HepG2 (cell line): ENCODE data around the gene ATG4B. TPM values are rescaled to one million over a fixed set of nuclear protein-coding genes. Genes with fewer than 3 reads are reported as not detected.

ENCODE experiments used
- ARID2 ChIP-seq: sonication (generic); formaldehyde crosslinking; IDR thresholded peaks from 2 replicates; pipeline ENCODE4 v1.8.1; 2022; ENCODE audit warnings: mild to moderate bottlenecking, missing genetic modification reagents, borderline replicate concordance
- GFI1 ChIP-seq: sonication (generic); formaldehyde crosslinking; IDR thresholded peaks from 2 replicates; pipeline ENCODE4 v1.5.0; 2020; ENCODE audit warnings: missing genetic modification reagents, mild to moderate bottlenecking, borderline replicate concordance
- HNF4G ChIP-seq, 2 experiments: sonication (generic) in 1 of 2; formaldehyde crosslinking in 1 of 2; IDR thresholded peaks; 2 replicates each; pipeline versions ENCODE4 v1.4.0 to v1.6.1; 2011 to 2020; ENCODE audit warnings: borderline replicate concordance in 2 of 2, low read depth in 2 of 2, mild to moderate bottlenecking in 2 of 2, low read length in 1 of 2, missing genetic modification reagents in 1 of 2, moderate library complexity in 1 of 2
- KLF12 ChIP-seq: sonication (generic); formaldehyde crosslinking; IDR thresholded peaks from 2 replicates; pipeline ENCODE4 v1.4.0; 2020; ENCODE audit warnings: missing genetic modification reagents, borderline replicate concordance
- MXD1 ChIP-seq: sonication (generic); formaldehyde crosslinking; IDR thresholded peaks from 2 replicates; pipeline ENCODE4 v1.4.0; 2020; ENCODE audit warnings: mild to moderate bottlenecking, missing genetic modification reagents
- NFKB2 ChIP-seq: sonication (generic); formaldehyde crosslinking; IDR thresholded peaks from 2 replicates; pipeline ENCODE4 v1.4.0; 2020; ENCODE audit warnings: missing genetic modification reagents, borderline replicate concordance
- POLR2AphosphoS5 ChIP-seq: IDR thresholded peaks from 2 replicates; pipeline ENCODE4 v1.6.1; 2012; ENCODE audit warnings: low read depth, low read length
- RFXANK ChIP-seq: IDR thresholded peaks from 2 replicates; pipeline ENCODE4 v1.6.1; 2016
- SIX4 ChIP-seq: sonication (generic); formaldehyde crosslinking; IDR thresholded peaks from 2 replicates; pipeline ENCODE4 v1.4.0; 2020; ENCODE audit warnings: missing genetic modification reagents
- SMC3 ChIP-seq: IDR thresholded peaks from 2 replicates; pipeline ENCODE4 v1.6.1; 2011; ENCODE audit warnings: low read length, improper control_type of control experiment
- ZNF441 ChIP-seq: sonication (generic); formaldehyde crosslinking; IDR thresholded peaks from 2 replicates; pipeline ENCODE4 v1.7.0; 2021; ENCODE audit warnings: missing genetic modification reagents, borderline replicate concordance
- ZNF496 ChIP-seq: sonication (generic); formaldehyde crosslinking; IDR thresholded peaks from 2 replicates; pipeline ENCODE4 v1.8.1; 2023; ENCODE audit warnings: mild to moderate bottlenecking, moderate library complexity, missing genetic modification reagents; ENCODE audit not compliant: insufficient replicate concordance
- ZNF7 ChIP-seq: IDR thresholded peaks from 2 replicates; pipeline ENCODE4 v1.6.1; 2016; ENCODE audit warnings: missing biosample characterization, missing genetic modification reagents
- ZSCAN25 ChIP-seq: sonication (generic); formaldehyde crosslinking; IDR thresholded peaks from 2 replicates; pipeline ENCODE4 v1.8.0; 2022; ENCODE audit warnings: mild to moderate bottlenecking, missing genetic modification reagents
- ZSCAN5A ChIP-seq: sonication (generic); formaldehyde crosslinking; IDR thresholded peaks from 2 replicates; pipeline ENCODE4 v1.8.0; 2022; ENCODE audit warnings: mild to moderate bottlenecking, missing genetic modification reagents, borderline replicate concordance
- polyA plus RNA-seq, 8 experiments: library from polyadenylated mRNA; depleted of rRNA in 3 of 8; stranded (reverse) in 7 of 8; unstranded in 1 of 8; fragments of >200 nt; fragmentation: Illumina TruSeq in 4 of 8; extraction: Trizol in 4 of 8; gene quantifications; 2 replicates each; pipeline versions ENCODE4 v1.2.1 to v1.2.3, GENCODE V29; 2011 to 2016; ENCODE audit warnings: low read depth in 4 of 8, missing spikeins in 1 of 8, mixed read lengths in 1 of 8; ENCODE audit not compliant: insufficient read depth in 1 of 8
- total RNA-seq, 5 experiments: library from RNA; depleted of rRNA; stranded (reverse); fragments of >200 nt; fragmentation: Illumina TruSeq; extraction: Trizol; gene quantifications; 2 replicates each; pipeline ENCODE4 v1.2.3, GENCODE V29; 2016; ENCODE audit warnings: low read depth in 1 of 5
- TF ChIP-seq, protein P1 (sequence below): sonication (generic); formaldehyde crosslinking; IDR thresholded peaks from 2 replicates; pipeline ENCODE4 v1.4.0; 2020; ENCODE audit warnings: missing genetic modification reagents
- TF ChIP-seq, protein P2 (sequence below): sonication (generic); formaldehyde crosslinking; IDR thresholded peaks from 2 replicates; pipeline ENCODE4 v1.4.0; 2020; ENCODE audit warnings: mild to moderate bottlenecking, low read depth, missing genetic modification reagents
- TF ChIP-seq, protein P3 (sequence below): sonication (generic); formaldehyde crosslinking; IDR thresholded peaks from 2 replicates; pipeline ENCODE4 v1.5.1; 2020; ENCODE audit warnings: missing genetic modification reagents, mild to moderate bottlenecking, borderline replicate concordance

The ATG4B gene
- total and polyA plus RNA-seq, 2 of the 13 experiments (the other 11 are each of a cell fraction or from before 2014, with no cell fraction given): 95.5 to 239 TPM

DNA sequence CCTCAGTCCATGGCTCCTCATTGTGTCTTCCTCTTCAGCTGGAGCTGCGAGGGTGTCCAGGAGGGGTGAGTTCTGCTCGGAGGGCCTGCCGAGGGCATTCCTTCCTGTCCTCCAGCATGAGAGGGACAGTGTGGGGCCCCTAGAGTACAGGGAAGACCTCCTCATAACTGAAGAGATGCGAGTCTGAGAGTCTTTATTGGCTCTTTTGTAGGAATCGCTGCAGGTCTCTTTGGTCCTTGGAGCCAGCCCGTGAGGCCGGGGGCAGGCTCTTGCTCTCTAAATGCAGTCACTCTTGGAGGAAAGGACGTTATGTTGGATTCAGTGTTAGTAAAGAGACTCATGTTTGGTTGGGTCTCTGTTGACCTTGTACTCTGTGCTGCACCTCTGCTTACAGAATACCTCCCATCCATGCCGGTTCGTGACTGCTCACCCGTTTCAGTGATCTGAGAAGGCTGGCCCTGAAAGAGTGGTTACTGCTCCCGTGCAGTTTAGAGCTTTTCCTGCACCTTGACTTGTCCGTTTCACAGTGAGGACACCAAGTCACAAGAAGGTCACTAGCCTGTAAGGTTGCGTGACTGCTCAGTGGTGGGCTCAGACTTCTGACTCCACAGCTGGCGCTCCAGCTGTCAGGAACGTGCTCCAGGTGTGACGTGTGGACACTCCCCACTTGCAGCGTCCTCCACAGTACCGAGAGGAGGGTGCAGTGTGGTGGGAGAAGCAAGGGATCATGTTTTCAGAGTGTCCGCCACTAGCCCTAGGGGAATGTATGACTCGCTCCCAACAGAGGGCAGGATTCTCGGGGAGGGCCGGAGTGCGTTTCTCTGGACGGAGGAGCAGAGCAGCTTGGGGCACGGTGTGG lies 7.8 kb downstream of the ATG4B start (continued):
- TF ChIP-seq, protein P1, sequence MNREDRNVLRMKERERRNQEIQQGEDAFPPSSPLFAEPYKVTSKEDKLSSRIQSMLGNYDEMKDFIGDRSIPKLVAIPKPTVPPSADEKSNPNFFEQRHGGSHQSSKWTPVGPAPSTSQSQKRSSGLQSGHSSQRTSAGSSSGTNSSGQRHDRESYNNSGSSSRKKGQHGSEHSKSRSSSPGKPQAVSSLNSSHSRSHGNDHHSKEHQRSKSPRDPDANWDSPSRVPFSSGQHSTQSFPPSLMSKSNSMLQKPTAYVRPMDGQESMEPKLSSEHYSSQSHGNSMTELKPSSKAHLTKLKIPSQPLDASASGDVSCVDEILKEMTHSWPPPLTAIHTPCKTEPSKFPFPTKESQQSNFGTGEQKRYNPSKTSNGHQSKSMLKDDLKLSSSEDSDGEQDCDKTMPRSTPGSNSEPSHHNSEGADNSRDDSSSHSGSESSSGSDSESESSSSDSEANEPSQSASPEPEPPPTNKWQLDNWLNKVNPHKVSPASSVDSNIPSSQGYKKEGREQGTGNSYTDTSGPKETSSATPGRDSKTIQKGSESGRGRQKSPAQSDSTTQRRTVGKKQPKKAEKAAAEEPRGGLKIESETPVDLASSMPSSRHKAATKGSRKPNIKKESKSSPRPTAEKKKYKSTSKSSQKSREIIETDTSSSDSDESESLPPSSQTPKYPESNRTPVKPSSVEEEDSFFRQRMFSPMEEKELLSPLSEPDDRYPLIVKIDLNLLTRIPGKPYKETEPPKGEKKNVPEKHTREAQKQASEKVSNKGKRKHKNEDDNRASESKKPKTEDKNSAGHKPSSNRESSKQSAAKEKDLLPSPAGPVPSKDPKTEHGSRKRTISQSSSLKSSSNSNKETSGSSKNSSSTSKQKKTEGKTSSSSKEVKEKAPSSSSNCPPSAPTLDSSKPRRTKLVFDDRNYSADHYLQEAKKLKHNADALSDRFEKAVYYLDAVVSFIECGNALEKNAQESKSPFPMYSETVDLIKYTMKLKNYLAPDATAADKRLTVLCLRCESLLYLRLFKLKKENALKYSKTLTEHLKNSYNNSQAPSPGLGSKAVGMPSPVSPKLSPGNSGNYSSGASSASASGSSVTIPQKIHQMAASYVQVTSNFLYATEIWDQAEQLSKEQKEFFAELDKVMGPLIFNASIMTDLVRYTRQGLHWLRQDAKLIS (CRISPR knock-in tag): no peak; the same call in 1 of the 2 replicates
- TF ChIP-seq ZNF496 (no peak), KLF12 (CRISPR knock-in tag) (0 out of 2 replicates have a peak, but pooled peaks have one; percentile 32), SMC3 (peak; percentile 22; the same call in 1 of the 2 replicates), SIX4 (CRISPR knock-in tag) (no peak; the same call in 1 of the 2 replicates), POLR2AphosphoS5 (peak; percentile 71), ZSCAN25 (CRISPR knock-in tag) (peak; percentile 96), ZNF441 (CRISPR knock-in tag) (peak; percentile 91; the same call in 1 of the 2 replicates), ARID2 (CRISPR knock-in tag) (peak; percentile 90), MXD1 (peak; percentile 80), NFKB2 (peak; percentile 72; the same call in 1 of the 2 replicates), ZNF7 (CRISPR knock-in tag) (peak; percentile 88), GFI1 (peak; percentile 53; the same call in 1 of the 2 replicates), RFXANK (CRISPR knock-in tag) (no peak), HNF4G (IDR thresholded peaks at IDR 0.05; ENCODE audit: borderline replicate concordance, low read depth, low read length) (peak; percentile 79; the same call in 1 of the 2 replicates), HNF4G (CRISPR knock-in tag; IDR thresholded peaks at IDR 0.05; ENCODE audit: borderline replicate concordance, low read depth) (0 out of 2 replicates have a peak, but pooled peaks have one; percentile 60), ZSCAN5A (CRISPR knock-in tag) (peak; percentile 88; the same call in 1 of the 2 replicates)
- TF ChIP-seq, protein P2, sequence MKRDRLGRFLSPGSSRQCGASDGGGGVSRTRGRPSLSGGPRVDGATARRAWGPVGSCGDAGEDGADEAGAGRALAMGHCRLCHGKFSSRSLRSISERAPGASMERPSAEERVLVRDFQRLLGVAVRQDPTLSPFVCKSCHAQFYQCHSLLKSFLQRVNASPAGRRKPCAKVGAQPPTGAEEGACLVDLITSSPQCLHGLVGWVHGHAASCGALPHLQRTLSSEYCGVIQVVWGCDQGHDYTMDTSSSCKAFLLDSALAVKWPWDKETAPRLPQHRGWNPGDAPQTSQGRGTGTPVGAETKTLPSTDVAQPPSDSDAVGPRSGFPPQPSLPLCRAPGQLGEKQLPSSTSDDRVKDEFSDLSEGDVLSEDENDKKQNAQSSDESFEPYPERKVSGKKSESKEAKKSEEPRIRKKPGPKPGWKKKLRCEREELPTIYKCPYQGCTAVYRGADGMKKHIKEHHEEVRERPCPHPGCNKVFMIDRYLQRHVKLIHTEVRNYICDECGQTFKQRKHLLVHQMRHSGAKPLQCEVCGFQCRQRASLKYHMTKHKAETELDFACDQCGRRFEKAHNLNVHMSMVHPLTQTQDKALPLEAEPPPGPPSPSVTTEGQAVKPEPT: no peak
- TF ChIP-seq, protein P3, sequence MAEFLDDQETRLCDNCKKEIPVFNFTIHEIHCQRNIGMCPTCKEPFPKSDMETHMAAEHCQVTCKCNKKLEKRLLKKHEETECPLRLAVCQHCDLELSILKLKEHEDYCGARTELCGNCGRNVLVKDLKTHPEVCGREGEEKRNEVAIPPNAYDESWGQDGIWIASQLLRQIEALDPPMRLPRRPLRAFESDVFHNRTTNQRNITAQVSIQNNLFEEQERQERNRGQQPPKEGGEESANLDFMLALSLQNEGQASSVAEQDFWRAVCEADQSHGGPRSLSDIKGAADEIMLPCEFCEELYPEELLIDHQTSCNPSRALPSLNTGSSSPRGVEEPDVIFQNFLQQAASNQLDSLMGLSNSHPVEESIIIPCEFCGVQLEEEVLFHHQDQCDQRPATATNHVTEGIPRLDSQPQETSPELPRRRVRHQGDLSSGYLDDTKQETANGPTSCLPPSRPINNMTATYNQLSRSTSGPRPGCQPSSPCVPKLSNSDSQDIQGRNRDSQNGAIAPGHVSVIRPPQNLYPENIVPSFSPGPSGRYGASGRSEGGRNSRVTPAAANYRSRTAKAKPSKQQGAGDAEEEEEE (CRISPR knock-in tag): peak; percentile 92; the same call in 1 of the 2 replicates
